Measurements from ENCODE around the gene CPSF4L. TPM values are rescaled to one million over a fixed set of nuclear protein-coding genes. Genes with fewer than 3 reads are reported as not detected.

The CPSF4L gene
- total RNA-seq, 1 donor from 2014 or later = not detected

DNA sequence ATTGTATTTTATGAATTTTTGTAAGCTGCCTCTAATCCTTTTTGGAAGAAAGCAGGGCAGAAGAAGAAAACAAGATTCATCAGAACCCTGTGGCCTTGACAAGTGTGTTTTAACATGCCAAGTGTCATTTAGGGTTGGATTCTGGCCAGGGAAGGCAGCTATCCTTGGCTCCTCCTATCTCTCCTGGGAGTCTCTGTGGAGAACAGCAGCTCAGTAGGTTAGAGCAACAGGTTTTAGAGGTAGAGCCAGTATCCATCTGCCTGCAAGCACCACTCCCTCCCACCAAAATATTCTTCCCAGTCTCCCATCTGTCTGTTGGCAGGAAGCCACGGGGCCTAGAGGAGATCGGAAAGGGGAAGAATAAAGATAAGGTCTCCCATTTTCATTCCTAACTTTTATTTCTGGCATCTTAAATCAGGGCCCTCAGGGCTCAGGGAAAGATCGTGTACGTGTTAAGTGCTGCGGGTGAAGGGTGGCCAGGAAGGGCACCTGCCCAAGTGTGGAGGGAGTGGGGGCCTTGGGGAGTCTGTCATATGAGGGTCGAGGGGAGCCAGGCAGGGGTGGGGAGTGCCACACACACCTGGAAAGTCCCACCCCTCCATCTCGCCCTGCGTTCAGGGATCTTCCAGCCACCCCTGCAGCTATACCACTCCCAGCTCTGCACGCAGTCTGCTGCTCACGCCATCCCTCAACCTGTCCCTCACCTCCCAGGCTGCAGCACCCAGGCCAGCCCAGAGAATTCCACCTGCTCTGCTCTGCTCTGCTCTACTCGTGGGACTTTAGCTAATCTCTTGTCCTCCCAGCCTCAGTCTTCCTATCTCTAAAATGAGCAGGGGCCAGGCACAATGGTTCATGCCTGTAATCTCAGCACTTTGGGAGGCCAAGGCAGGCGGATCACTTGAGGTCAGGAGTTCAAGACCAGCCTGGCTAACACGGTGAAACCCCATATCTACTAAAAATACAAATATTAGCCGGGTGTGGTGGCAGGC is 17.1 kb upstream of the CPSF4L start:
- no peaks in the 10 kb centered on the region for H3K9me3 ChIP-seq
- H3K36me3 ChIP-seq = no peaks in the 10 kb centered on the region
- peak overlapping the region; percentile 10 to 11 for H3K4me3 ChIP-seq
- TF ChIP-seq, protein P1, sequence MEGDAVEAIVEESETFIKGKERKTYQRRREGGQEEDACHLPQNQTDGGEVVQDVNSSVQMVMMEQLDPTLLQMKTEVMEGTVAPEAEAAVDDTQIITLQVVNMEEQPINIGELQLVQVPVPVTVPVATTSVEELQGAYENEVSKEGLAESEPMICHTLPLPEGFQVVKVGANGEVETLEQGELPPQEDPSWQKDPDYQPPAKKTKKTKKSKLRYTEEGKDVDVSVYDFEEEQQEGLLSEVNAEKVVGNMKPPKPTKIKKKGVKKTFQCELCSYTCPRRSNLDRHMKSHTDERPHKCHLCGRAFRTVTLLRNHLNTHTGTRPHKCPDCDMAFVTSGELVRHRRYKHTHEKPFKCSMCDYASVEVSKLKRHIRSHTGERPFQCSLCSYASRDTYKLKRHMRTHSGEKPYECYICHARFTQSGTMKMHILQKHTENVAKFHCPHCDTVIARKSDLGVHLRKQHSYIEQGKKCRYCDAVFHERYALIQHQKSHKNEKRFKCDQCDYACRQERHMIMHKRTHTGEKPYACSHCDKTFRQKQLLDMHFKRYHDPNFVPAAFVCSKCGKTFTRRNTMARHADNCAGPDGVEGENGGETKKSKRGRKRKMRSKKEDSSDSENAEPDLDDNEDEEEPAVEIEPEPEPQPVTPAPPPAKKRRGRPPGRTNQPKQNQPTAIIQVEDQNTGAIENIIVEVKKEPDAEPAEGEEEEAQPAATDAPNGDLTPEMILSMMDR (IDR thresholded peaks at IDR 0.05) = no peak
- H3K4me1 ChIP-seq = peaks cover 0 to 21% of the 10 kb centered on the region in 2 donors
- intact Hi-C loops (cut with DNase I) = no loop called here
- no peaks in the 10 kb centered on the region for H3K27me3 ChIP-seq
- H3K27ac ChIP-seq = peak overlapping the region; percentile 62 to 65
- no peak for DNase-seq (ENCODE audit: low spot score in 2 of 2)

DNA sequence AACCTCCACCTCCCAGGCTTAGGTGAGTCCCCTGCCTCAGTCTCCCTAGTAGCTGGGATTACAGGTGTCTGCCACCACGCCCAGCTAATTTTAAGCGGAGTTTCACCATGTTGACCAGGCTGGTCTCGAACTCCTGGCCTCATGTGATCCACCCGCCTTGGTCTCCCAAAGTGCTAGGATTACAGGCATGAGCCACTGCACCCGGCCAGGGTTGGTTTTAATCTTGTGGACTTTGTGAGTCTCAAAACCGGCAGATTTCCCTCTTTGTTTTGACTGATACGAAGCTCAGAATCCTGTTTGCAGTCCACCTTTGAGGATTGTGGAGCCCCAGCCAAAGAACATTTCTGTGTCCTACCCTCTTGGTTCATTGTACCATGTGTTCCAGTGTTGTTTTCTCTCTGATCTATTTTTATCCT is 16.4 kb upstream of the CPSF4L start:
- peaks cover 0 to 18% of the 10 kb centered on the region in 2 donors for H3K4me1 ChIP-seq
- intact Hi-C loops (cut with DNase I) = no loop called here
- DNase-seq (ENCODE audit: low spot score in 2 of 2) = no peak
- no peaks in the 10 kb centered on the region for H3K27me3 ChIP-seq
- H3K9me3 ChIP-seq = no peaks in the 10 kb centered on the region
- peak overlapping the region; percentile 62 to 65 for H3K27ac ChIP-seq
- H3K4me3 ChIP-seq = peak overlapping the region; percentile 10 to 11
- TF ChIP-seq, protein P1 (IDR thresholded peaks at IDR 0.05) = no peak
- H3K36me3 ChIP-seq = no peaks in the 10 kb centered on the region

DNA sequence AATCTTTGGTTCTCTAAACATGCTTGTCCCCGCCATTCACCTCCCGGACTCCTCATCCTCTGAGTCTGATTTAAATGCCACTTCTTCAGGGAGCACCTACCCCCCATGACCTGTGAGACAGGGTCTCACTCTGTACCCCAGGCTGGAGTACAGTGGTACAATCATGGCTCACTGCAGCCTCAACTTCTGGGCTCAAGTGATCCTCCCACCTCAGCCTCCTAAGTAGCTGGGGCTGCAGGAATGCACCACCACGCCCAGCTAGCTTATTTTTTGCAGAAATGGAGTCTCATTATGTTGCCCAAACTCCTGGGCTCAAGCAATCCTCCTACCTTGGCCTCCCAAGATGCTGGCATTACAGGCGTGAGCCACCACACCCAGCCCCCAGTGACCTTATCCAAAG is 12.8 kb upstream of the CPSF4L start:
- H3K9me3 ChIP-seq = no peaks in the 10 kb centered on the region
- intact Hi-C loops (cut with DNase I) = no loop called here
- no peaks in the 10 kb centered on the region for H3K27me3 ChIP-seq
- no peaks in the 10 kb centered on the region for H3K36me3 ChIP-seq
- TF ChIP-seq, protein P1 (IDR thresholded peaks at IDR 0.05) = no peak
- no peak for DNase-seq (ENCODE audit: low spot score in 2 of 2)
- H3K4me3 ChIP-seq = no peak overlapping the region
- no peak overlapping the region for H3K27ac ChIP-seq
- peaks cover 0 to 15% of the 10 kb centered on the region in 2 donors for H3K4me1 ChIP-seq

DNA sequence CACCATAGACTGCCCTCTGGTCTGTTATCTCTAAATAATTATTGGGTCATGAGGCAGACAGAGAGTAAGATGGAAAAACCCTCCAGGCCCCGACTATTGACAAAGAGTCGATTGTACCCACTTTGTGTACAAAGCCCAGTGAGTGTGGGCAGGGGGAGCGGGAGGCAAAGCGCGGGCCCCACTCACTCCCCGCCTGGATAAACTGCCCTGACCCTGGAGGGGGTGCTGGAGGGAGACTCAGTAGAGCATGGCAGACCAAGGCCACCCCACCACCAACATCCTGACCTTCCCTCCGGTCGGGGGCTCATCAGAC is 11.2 kb upstream of the CPSF4L start:
- Histone ChIP-seq H3K9me3 (no peaks in the 10 kb centered on the region), H3K4me3 (no peak overlapping the region), H3K27ac (no peak overlapping the region), H3K4me1 (peaks cover 0 to 2% of the 10 kb centered on the region in 2 donors), H3K36me3 (no peaks in the 10 kb centered on the region), H3K27me3 (no peaks in the 10 kb centered on the region)
- TF ChIP-seq, protein P1 (IDR thresholded peaks at IDR 0.05) = no peak
- no peak for DNase-seq (ENCODE audit: low spot score in 2 of 2)
- intact Hi-C loops (cut with DNase I) = no loop called here

DNA sequence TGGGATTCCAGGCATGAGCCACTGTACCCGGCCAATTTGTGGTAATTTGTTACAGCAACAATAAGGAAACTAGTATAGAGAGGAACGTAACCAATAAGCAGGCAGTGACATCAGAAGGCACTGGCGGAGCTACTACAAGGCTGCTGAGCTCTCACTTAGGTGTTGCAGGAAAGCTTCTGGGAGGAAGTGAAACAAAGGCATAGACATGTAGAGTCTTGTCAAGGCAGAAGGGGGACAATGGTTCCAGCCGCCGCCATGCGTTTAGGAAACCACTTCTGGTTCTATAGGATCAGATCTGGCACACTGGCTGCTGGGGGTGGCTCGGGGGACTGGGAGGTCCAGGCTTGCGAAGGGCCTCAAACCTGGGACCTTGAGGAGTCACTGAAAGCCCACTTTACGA is 9.4 kb upstream of the CPSF4L start:
- no peak overlapping the region for H3K4me3 ChIP-seq
- H3K27me3 ChIP-seq = no peaks in the 10 kb centered on the region
- TF ChIP-seq, protein P1 (IDR thresholded peaks at IDR 0.05) = no peak
- no peaks in the 10 kb centered on the region for H3K36me3 ChIP-seq
- intact Hi-C loops (cut with DNase I) = no loop called here
- no peak overlapping the region for H3K27ac ChIP-seq
- H3K4me1 ChIP-seq = no peaks in the 10 kb centered on the region
- no peaks in the 10 kb centered on the region for H3K9me3 ChIP-seq
- no peak for DNase-seq (ENCODE audit: low spot score in 2 of 2)

Measured in ascending aorta (tissue), 2 donors.